Gastroesophageal sphincter (tissue), 3 donors: Measurements from ENCODE around the gene MED23.

Experiments used
- CTCF ChIP-seq, 4 experiments: fragments of 200-600 bp in 2 of 4; fragments of 450-650 bp in 2 of 4; sonication (generic) in 1 of 4; IDR thresholded peaks; one replicate each; pipeline ENCODE4 v1.5.1; 2017 to 2019; ENCODE audit warnings: antibody characterized with exemption in 4 of 4, mild to moderate bottlenecking in 2 of 4, moderate library complexity in 2 of 4
- POLR2A ChIP-seq, 2 donors: fragments of 450-650 bp; IDR thresholded peaks; one replicate each; pipeline ENCODE4 v1.6.1; 2017; ENCODE audit warnings: antibody characterized with exemption in 2 of 2, mild to moderate bottlenecking in 2 of 2, moderate library complexity in 1 of 2

GRCh38 chr6:131655951-131656350, 27.9 kb upstream of the MED23 start:
- TF ChIP-seq CTCF (IDR thresholded peaks at IDR 0.05) (no peak), POLR2A (IDR thresholded peaks at IDR 0.05) (no peak)
